GM21717 (cell line): ENCODE measurements around the gene ENAH.

ENCODE experiments used
- ATAC-seq: cut with Tn5 transposase; IDR thresholded peaks from one replicate; pipeline ENCODE4 v1.9.1; 2021; ENCODE audit warnings: mild to moderate bottlenecking, moderate library complexity; ENCODE audit not compliant: unreplicated experiment

The ENAH gene

GRCh38 chr1:225610539-225610938, 42.4 kb downstream of the ENAH start:
- no peak for ATAC-seq

- no peak for ATAC-seq
Measured at GRCh38 chr1:225608014-225608796, 44.7 kb downstream of the ENAH start.

GRCh38 chr1:225607355-225607754, 45.6 kb downstream of the ENAH start:
- no peak for ATAC-seq

- ATAC-seq, result no peak
Measured at GRCh38 chr1:225603538-225604354, 49.2 kb downstream of the ENAH start.

- no peak for ATAC-seq
Measured at GRCh38 chr1:225602590-225603206, 50.2 kb downstream of the ENAH start.

GRCh38 chr1:225601902-225602589, 50.9 kb downstream of the ENAH start:
- no peak for ATAC-seq

GRCh38 chr1:225598847-225599246, 54.1 kb downstream of the ENAH start:
- ATAC-seq, result no peak

- ATAC-seq, result no peak
Measured at GRCh38 chr1:225597926-225598575, 54.9 kb downstream of the ENAH start.

GRCh38 chr1:225596736-225597135, 56.2 kb downstream of the ENAH start:
- ATAC-seq, result no peak

- no peak for ATAC-seq
Measured at GRCh38 chr1:225595974-225596551, 56.9 kb downstream of the ENAH start.

GRCh38 chr1:225595452-225595851, 57.5 kb downstream of the ENAH start:
- no peak for ATAC-seq

GRCh38 chr1:225593414-225593813, 59.5 kb downstream of the ENAH start:
- no peak for ATAC-seq

GRCh38 chr1:225592362-225593025, 60.4 kb downstream of the ENAH start:
- ATAC-seq, result no peak

GRCh38 chr1:225587310-225587709, 65.6 kb downstream of the ENAH start:
- no peak for ATAC-seq

GRCh38 chr1:225581186-225581585, 71.7 kb downstream of the ENAH start:
- ATAC-seq, result no peak

GRCh38 chr1:225580238-225581099, 72.5 kb downstream of the ENAH start:
- no peak for ATAC-seq

- ATAC-seq, result no peak
Measured at GRCh38 chr1:225578251-225578977, 74.5 kb downstream of the ENAH start.

GRCh38 chr1:225577241-225577640, 75.7 kb downstream of the ENAH start:
- ATAC-seq, result no peak
